Gastrocnemius medialis (tissue), 4 donors: ENCODE results near the gene TPO. TPM values are rescaled to one million over a fixed set of nuclear protein-coding genes. Genes with fewer than 3 reads are reported as not detected.

ENCODE experiments used
- ATAC-seq, 2 donors: fragments of 150-250 bp; one replicate each; pipeline ENCODE4 v1.9.1; 2016
- DNase-seq, 2 donors: peaks; one replicate each; pipeline ENCODE4 v3.0.0-alpha.2; 2019
- H3K27ac ChIP-seq, 4 donors: fragments of 200-600 bp; sonication (generic); 1 replicate in 1 of 4; 2 replicates in 3 of 4; pipeline ENCODE4 v1.5.1; 2016 to 2018; ENCODE audit warnings: mild to moderate bottlenecking in 2 of 4, moderate library complexity in 1 of 4
- H3K27me3 ChIP-seq, 3 donors: fragments of 200-600 bp; sonication (generic) in 2 of 3; 1 replicate in 1 of 3; 2 replicates in 2 of 3; pipeline versions ENCODE4 v1.5.1 to v1.6.0; 2016 to 2019; ENCODE audit warnings: mild to moderate bottlenecking in 1 of 3, moderate library complexity in 1 of 3
- H3K36me3 ChIP-seq, 2 donors: fragments of 200-600 bp; sonication (generic) in 1 of 2; one replicate each; pipeline ENCODE4 v1.5.1; 2017 to 2018
- H3K4me1 ChIP-seq, 2 donors: fragments of 200-600 bp; sonication (generic) in 1 of 2; one replicate each; pipeline ENCODE4 v1.5.1; 2016 to 2017; ENCODE audit warnings: mild to moderate bottlenecking in 2 of 2
- H3K4me3 ChIP-seq, 4 donors: fragments of 200-600 bp; sonication (generic) in 3 of 4; 1 replicate in 1 of 4; 2 replicates in 3 of 4; pipeline ENCODE4 v1.5.1; 2016 to 2019; ENCODE audit warnings: mild to moderate bottlenecking in 2 of 4
- H3K9me3 ChIP-seq, 3 donors: fragments of 200-600 bp; sonication (generic) in 2 of 3; 1 replicate in 1 of 3; 2 replicates in 2 of 3; pipeline ENCODE4 v1.5.1; 2016 to 2019
- POLR2A ChIP-seq, 2 donors: fragments of 450-650 bp; IDR thresholded peaks; one replicate each; pipeline ENCODE4 v1.6.1; 2017; ENCODE audit warnings: antibody characterized with exemption in 2 of 2, mild to moderate bottlenecking in 2 of 2, moderate library complexity in 2 of 2
- in situ Hi-C, 4 donors: fragments of 200-750 bp; cut with MboI; loops; one replicate each; pipeline versions ENCODE4 v1.15.0 to v1.8.0; 2017; ENCODE audit warnings: low sequenced_read_pairs in 4 of 4
- intact Hi-C: fragments of 100-400 bp; cut with DNase I; formaldehyde crosslinking; loops from one replicate; pipeline ENCODE4 v1.15.1; 2023; ENCODE audit warnings: low total_unique reads
- total RNA-seq, 4 donors: library from RNA; depleted of rRNA; stranded (reverse); fragments of >200 nt; gene quantifications; one replicate each; pipeline versions ENCODE4 v1.1.0 to v1.2.3, GENCODE V29; 2016
- TF ChIP-seq, protein P1 (sequence below), 5 experiments: fragments of 450-650 bp in 3 of 5; fragments of 200-600 bp in 2 of 5; sonication (generic) in 2 of 5; IDR thresholded peaks in 4 of 5; conservative IDR thresholded peaks in 1 of 5; 1 replicate in 4 of 5; 2 replicates in 1 of 5; pipeline ENCODE4 v1.5.1; 2016 to 2019; ENCODE audit warnings: antibody characterized with exemption in 5 of 5, mild to moderate bottlenecking in 3 of 5, moderate library complexity in 3 of 5

The TPO gene
- total RNA-seq, 4 donors from 2014 or later = 3.3 to 11.6 (median 5.3) TPM

GRCh38 chr2:1556776-1557466, 143.7 kb downstream of the TPO start:
- H3K27ac ChIP-seq = no peak overlapping the region
- ATAC-seq (no peak), DNase-seq (no peak)
- in situ Hi-C loops (no loop called here), intact Hi-C loops (no loop called here)
- no peaks in the 10 kb centered on the region for H3K9me3 ChIP-seq
- H3K27me3 ChIP-seq = no peaks in the 10 kb centered on the region
- no peaks in the 10 kb centered on the region for H3K4me1 ChIP-seq
- TF ChIP-seq, protein P1, sequence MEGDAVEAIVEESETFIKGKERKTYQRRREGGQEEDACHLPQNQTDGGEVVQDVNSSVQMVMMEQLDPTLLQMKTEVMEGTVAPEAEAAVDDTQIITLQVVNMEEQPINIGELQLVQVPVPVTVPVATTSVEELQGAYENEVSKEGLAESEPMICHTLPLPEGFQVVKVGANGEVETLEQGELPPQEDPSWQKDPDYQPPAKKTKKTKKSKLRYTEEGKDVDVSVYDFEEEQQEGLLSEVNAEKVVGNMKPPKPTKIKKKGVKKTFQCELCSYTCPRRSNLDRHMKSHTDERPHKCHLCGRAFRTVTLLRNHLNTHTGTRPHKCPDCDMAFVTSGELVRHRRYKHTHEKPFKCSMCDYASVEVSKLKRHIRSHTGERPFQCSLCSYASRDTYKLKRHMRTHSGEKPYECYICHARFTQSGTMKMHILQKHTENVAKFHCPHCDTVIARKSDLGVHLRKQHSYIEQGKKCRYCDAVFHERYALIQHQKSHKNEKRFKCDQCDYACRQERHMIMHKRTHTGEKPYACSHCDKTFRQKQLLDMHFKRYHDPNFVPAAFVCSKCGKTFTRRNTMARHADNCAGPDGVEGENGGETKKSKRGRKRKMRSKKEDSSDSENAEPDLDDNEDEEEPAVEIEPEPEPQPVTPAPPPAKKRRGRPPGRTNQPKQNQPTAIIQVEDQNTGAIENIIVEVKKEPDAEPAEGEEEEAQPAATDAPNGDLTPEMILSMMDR (IDR thresholded peaks at IDR 0.05 in 4 of 5, conservative IDR thresholded peaks at IDR 0.05 in 1 of 5) = no peak
- TF ChIP-seq POLR2A (IDR thresholded peaks at IDR 0.05) = no peak
- H3K36me3 ChIP-seq = no peaks in the 10 kb centered on the region
- H3K4me3 ChIP-seq = no peak overlapping the region

DNA sequence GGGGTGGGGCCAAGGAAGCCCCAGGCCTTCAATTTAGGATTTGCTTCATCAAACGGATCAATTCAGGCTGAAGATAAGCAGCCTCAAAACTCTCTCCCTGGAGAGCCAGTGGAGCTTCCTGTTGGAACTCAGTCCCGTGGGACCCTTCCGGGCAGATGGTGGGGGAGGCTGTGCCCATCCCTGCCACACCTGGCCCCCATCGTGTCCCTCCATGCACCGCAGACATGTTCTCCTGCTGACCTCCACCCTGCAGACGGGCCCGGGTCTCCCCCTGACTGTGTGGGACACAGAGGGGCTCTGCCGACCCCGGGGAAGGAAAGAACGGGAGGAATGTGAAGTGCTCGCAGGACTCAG, 144.2 kb downstream of the TPO start:
- TF ChIP-seq, protein P1 (IDR thresholded peaks at IDR 0.05 in 4 of 5, conservative IDR thresholded peaks at IDR 0.05 in 1 of 5) = no peak
- no peak for TF ChIP-seq POLR2A (IDR thresholded peaks at IDR 0.05)
- no peak for ATAC-seq
- H3K4me3 ChIP-seq = no peak overlapping the region
- DNase-seq = no peak
- in situ Hi-C loops (no loop called here), intact Hi-C loops (no loop called here)
- H3K27me3 ChIP-seq = no peaks in the 10 kb centered on the region
- H3K9me3 ChIP-seq = no peaks in the 10 kb centered on the region
- H3K4me1 ChIP-seq = no peaks in the 10 kb centered on the region
- H3K27ac ChIP-seq = no peak overlapping the region
- no peaks in the 10 kb centered on the region for H3K36me3 ChIP-seq

DNA sequence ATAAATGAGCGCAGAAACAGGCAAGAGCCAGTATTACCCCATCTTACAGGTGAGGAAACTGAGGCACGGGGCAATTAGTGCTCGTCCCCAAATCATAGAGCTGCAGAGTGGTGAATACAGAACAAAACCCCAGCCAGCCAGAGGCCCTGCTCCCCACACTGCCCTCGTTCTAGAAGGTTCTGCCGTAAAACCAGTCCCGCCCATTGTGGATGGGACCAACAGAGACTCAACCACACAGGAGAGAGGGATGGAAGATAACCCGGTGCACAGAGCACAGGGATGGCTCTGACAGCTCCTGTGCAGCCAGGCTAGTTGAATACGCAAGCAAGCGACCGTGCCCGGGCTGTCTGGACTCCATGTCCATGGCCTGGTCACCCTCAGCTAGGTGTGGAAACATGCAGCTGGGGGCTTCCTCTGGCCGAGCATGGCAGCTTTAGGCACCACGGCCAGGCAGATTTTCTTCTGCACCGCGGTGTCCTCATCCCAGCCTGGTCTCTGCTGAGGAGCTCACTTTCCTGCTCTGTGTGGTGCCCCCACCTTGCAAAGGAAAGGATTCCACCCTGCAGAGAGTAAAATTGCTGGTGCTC, 146.4 kb downstream of the TPO start:
- H3K27ac ChIP-seq = no peak overlapping the region
- peaks cover 0 to 7% of the 10 kb centered on the region in 2 donors for H3K4me1 ChIP-seq
- no peak overlapping the region for H3K4me3 ChIP-seq
- in situ Hi-C loops = no loop called here
- intact Hi-C loops = no loop called here
- H3K27me3 ChIP-seq = no peaks in the 10 kb centered on the region
- no peak for TF ChIP-seq POLR2A (IDR thresholded peaks at IDR 0.05)
- TF ChIP-seq, protein P1 (IDR thresholded peaks at IDR 0.05 in 4 of 5, conservative IDR thresholded peaks at IDR 0.05 in 1 of 5) = no peak
- no peaks in the 10 kb centered on the region for H3K9me3 ChIP-seq
- ATAC-seq = no peak
- no peaks in the 10 kb centered on the region for H3K36me3 ChIP-seq
- no peak for DNase-seq

GRCh38 chr2:1561259-1561658, 148.0 kb downstream of the TPO start:
- H3K27me3 ChIP-seq = no peaks in the 10 kb centered on the region
- intact Hi-C loops = no loop called here
- DNase-seq (no peak), ATAC-seq (no peak)
- H3K4me3 ChIP-seq = no peak overlapping the region
- H3K4me1 ChIP-seq = peaks cover 0 to 7% of the 10 kb centered on the region in 2 donors
- H3K9me3 ChIP-seq = no peaks in the 10 kb centered on the region
- H3K36me3 ChIP-seq = no peaks in the 10 kb centered on the region
- H3K27ac ChIP-seq = no peak overlapping the region
- in situ Hi-C loops = no loop called here
- TF ChIP-seq, protein P1 (IDR thresholded peaks at IDR 0.05 in 4 of 5, conservative IDR thresholded peaks at IDR 0.05 in 1 of 5) = no peak
- no peak for TF ChIP-seq POLR2A (IDR thresholded peaks at IDR 0.05)
